Measurements from ENCODE around the gene MIGA2.

- TF ChIP-seq L3MBTL2 (IDR thresholded peaks at IDR 0.05): no peak
- TF ChIP-seq KDM5B (IDR thresholded peaks at IDR 0.05; ENCODE audit: insufficient replicate concordance, low read depth, low read length): no peak
- TF ChIP-seq CTCF (IDR thresholded peaks at IDR 0.05 in 2 of 3, conservative IDR thresholded peaks at IDR 0.05 in 1 of 3; ENCODE audit: insufficient read depth in 2 of 3, low read depth in 1 of 3, low read length in 3 of 3): no peak
Observed at GRCh38 chr9:129079829-129080228, 43.4 kb downstream of the MIGA2 start.
